ENCODE results near the gene SOCS1.

Gene SOCS1

DNA sequence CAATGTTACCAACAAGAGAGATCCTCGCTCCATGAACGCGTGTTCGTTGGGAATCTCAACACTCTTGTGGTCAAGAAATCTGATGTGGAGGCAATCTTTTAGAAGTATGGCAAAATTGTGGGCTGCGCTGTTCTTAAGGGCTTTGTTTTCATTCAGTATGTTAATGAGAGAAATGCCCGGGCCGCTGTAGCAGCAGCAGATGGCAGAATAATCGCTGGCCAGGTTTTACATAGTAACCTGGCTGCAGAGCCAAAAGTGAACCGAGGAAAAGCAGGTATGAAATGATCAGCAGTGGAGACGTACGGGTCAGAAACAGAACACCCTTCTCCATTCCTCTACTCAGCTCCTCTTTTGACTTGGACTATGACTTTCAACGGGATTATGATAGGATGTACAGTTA lies 13.3 kb downstream of the SOCS1 start:
- no peak for DNase-seq

DNA sequence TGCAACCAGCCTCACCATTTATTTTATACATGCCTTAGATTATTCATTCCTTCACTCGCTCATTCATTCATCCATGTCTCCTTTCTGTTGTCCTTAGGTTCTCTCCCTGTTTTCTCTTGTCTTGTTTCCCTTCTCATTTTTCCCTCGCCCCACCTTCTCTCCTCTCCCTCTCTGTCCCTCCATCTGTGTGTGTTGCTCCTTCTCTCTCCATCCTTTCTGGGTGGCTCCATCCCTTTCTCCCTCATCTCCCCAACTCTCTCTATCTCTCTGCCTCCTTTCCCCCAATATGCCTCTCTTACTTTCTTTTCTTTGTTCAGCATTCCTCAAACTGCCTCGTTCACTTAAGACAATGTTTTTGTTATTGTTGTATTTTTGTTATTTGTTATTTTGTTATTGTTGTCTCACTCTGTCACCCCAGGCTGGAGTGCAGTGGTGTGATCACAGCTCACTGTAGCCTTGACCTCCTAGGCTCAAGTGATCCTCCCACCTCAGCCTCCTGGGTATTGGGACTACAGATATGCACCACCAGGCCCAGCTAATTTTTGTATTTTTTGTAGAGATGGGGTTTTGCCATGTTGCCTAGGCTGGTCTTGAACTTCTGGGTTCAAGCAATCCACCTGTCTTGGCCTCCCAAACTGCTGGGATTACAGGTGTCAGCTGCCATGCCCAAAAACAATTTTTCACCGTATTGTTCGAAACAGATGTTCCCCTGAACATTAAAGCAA lies 14.4 kb downstream of the SOCS1 start:
- DNase-seq: no peak

DNA sequence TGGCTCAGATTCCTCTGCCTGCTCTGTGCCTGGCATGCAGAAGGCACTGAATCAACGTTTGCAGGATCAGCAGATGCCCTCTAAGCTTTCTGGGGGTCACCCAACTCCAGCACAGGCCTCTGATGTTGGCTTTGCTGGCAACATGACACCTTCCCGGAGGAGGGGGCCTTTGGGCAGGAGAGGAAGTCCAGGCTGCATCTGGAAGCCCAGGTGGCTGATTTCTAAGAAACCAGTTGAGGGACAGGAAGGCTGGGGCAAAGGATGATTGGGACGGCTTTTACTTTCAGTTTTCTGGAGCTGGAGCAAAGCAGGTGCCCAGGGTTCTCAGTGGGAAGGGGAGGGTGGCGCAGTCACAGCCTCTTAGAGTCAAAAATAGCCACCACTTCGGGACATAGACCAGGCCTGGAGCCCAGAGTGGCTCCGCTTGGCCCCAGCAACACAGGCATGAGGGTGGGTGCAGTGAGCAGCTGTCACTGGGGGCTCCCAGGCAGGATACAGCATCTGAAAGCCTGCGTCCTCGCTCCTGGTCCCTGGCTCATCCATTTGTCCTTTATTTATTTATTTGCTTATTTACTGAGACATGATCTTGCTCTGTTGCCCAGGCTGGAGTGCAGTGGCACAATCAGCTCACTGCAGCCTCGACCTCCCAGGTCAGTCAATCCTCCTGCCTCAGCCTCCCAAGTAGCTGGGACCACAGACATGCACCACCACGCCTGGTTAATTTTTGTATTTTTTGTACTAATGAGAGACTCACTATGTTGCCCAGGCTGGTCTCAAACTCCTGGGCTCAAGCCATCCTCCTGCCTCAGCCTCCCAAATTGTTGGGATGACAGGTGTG lies 15.1 kb downstream of the SOCS1 start:
- no peak for DNase-seq

- no peak for DNase-seq
Observed at GRCh38 chr16:11239644-11240632, 16.1 kb downstream of the SOCS1 start.

DNA sequence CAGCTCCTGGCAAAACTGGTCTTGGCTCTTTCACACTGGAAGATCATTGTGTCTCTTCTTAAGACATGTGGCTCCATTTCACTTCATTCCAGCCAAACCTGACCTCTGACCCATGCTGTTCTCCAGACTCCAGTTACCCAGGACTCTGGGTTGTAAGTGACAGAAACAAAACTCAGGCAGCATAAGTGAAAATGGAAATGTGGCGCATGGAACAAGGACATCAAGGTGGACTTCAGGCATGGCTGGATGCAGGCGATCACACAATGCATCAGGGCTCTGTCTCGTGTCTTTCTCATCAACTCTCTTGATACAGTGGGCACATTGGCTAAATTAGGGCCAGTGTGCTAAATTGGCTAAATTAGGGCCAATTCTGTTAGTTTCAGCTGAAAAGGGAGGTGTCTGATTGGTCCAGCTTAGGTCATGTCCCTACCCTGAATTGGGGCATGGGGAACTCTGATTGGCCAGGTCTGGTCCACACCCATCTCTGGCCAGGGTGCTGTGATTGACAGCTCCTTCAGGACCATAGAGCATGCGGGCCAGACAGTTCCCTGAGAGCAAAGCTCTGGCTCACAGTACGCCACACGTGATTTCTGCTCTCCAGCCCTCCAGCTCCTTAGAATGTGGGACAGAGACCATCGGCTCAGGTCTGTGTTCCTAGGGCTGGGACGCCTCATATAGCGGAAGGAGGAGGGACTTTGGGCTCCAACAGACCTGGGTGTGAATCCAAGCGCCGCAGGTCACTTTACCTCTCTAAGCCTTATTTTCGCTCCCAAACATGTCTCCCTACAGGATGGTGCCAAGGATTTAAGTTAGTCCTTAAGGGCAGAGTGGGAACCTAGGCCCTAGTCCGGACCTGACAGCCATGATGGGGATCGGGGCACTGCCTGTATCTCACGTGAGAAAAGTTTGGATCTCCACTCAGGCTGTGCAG lies 17.5 kb downstream of the SOCS1 start:
- no peak for DNase-seq

DNA sequence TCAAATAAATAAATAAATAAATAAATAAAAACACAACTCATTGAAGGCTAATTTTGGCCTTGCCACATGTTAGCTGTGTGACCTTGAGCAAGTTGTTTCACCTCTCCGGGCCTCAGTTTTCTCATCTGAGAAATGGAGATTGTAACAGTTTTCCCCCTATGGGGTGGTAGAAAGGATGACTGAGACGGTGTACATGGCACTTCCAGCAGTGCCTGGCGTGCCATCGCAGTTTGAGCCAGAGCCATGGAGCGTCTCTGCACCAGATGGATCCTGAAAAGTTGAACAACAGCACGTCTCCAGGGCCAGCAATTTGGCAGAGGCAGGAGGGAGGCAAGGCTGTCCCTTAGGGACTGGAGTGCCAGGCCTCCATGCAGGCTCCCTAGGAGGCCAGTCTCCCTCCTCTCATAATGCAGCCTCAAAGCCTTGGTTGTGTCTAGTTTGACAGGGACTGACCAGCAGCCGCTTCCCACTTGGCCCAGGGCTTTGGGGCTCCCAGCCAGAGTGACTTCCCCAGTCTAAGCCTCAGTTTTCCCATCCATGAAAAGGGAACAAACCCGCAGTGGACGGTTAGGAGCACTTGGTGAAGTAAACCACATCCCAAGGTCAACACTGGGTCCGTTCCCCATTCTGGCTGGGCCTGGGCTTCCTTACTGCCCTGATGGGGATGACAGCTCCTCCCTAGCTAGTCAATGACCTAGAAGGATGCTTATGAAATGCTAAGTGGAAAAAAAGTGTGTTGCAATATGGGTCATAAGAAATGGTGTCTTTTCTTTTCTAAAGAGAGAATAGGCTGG lies 19.3 kb downstream of the SOCS1 start:
- DNase-seq: no peak

GRCh38 chr16:11235703-11235991 lies 20.4 kb downstream of the SOCS1 start:
- no peak for DNase-seq

DNA sequence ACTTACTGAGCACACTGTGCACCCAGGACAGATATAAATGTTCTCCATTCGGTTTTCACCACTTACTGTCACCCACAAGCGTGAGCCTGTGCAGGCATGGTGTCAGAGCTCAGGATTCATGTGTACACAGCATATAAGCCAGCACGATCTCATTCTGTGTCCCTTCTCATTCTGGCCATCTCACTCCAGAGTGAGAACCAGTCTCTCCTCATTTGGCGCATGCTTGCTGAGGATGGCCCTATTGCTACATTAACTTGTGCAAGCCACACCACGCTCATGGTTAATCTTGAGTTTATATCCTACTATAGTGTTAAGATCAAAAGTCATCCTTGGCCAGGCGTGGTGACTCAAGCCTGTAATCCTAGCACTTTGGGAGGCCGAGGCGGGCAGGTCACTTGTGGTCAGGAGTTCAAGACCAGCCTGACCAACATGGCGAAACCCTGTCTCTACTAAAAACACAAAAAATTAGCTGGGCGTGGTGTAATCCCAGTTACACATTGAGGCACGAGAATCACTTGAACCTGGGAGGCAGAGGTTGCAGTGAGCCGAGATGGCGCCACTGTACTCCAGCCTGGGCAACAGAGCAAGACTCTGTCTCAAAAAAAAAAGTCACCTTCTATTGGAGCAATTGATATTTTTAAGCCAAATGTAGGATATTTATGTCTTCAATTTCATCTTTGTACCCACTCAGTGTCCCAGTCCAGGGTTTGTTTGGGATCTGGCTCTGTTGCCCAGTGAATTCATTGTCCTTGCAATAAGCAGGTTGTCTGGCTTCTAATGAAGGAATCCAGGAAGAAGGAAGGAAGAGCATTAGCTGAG lies 20.9 kb downstream of the SOCS1 start:
- no peak for DNase-seq

GRCh38 chr16:11233727-11234376 lies 22.2 kb downstream of the SOCS1 start:
- peak; percentile 33 for DNase-seq

- DNase-seq: peak; percentile 70
Observed at GRCh38 chr16:11232852-11233726, 22.9 kb downstream of the SOCS1 start.

DNA sequence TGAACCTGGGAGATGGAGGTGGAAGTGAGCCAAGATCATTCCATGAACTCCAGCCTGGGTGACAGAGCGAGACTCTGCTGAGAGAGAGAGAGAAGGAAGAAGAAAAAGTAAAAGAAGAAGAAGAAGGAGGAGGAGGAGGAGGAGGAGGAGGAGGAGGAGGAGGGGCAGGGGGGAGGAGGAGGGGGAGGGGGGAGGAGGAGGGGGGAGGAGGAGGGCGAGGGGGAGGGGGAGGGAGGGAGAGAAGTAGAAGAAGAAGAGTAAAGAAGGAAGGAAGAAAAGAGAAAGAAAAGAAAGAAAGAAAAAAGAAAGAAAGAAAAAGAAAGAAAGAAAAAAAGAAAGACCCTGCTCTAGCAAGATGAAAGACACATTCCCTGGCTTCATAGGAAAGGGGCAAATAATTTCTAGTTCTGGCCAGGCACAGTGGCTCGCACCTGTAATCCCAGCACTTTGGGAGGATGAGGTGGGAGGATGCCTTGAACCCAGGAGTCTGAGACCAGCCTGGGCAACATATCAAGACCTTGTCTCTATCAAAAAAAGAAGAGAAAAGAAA lies 23.6 kb downstream of the SOCS1 start:
- no peak for DNase-seq

DNA sequence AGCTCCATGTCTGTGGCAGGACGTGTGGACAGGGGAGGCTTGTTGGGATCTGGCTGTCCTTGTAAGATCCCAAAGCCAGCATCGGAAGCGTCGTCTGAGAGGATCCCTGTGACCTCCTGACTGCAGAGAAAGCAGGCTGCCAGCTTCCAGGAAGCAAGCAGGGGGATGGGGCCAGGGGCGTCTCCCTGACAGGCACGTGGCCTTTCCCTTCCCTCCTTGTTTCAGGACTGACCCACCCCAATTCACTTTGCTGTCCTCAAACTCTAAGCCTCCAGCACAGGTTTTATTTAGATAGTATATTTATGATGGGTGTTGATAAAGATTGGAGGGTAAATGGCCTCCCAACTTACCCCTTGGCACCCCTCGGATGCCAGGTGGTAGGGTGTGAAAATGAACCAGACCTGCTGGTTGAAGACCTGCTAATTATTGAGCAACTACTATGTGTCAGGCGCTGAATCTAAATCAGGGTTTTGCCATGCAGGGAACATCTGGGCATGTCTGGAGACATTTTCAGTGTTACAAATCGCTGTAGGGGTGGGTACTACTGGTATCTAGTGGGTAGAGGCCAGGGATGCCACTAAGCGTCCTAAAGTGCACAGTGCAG lies 24.5 kb downstream of the SOCS1 start:
- DNase-seq: no peak

- no peak for DNase-seq
Observed at GRCh38 chr16:11229906-11230305, 26.1 kb downstream of the SOCS1 start.

GRCh38 chr16:11229432-11229831 lies 26.6 kb downstream of the SOCS1 start:
- DNase-seq: no peak

GRCh38 chr16:11225677-11226549 lies 30.1 kb downstream of the SOCS1 start:
- DNase-seq: no peak

DNA sequence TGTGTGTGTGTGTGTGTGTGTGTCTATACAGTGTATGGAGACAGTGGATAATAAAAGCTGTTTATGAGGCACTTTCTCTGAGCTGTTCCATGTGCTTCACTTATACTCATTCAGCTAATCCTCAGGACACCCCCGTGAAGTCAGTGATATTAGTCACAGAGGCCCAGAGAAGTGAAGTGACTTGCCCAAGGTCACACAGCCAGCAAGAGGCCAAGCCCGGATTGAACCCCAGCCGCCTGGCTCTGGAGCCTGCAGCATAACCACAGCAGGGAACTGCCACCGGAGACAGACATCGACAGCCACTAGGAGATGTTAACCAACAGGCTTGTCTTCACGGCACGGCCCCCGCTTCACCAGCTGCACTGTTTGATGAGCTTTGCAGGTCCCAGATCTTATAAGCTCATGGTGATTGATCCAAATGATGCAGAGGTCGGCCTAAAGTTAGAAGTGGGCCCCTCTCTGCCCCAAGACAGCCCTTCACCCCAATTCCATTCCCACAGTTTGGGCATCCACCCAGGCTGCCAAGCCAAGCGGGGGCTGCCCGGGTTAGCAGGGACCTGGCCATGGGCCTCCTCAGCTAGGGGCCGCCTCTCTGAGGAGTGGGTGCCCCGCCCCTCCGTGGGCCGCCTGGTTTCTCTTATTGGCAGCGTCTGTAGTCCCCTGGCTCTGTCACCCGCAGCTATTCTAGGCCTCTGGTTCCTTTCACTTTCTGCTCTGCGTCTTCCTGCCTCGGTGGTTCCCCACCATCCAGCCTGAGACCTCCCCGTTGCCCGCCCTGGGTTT lies 30.9 kb downstream of the SOCS1 start:
- DNase-seq: no peak

All from GDM1 (cell line).